GM23338 (cell line): Measurements from ENCODE around the gene COX5B. TPM values are rescaled to one million over a fixed set of nuclear protein-coding genes. Genes with fewer than 3 reads are reported as not detected.

Source experiments
- ATAC-seq: fragments of 200-7000 bp; cut with Tn5 transposase; 3 replicates; pipeline ENCODE4 v1.9.1; 2020
- DNase-seq: peaks from one replicate; pipeline ENCODE4 v3.0.0-alpha.2; 2015; ENCODE audit warnings: low spot score
- H2AFZ ChIP-seq: fragments of 200-600 bp; sonication (generic); 2 replicates; pipeline ENCODE4 v1.8.0; 2016; ENCODE audit warnings: antibody characterized with exemption, mild to moderate bottlenecking, moderate library complexity
- H3F3A ChIP-seq: fragments of 200-600 bp; sonication (generic); replicated peaks from 2 replicates; pipeline ENCODE4 v1.8.0; 2017; ENCODE audit warnings: antibody characterized with exemption, mixed run types, low read depth
- H3K27ac ChIP-seq: fragments of 200-600 bp; sonication (generic); 2 replicates; pipeline ENCODE4 v1.6.1; 2016; ENCODE audit warnings: low read depth
- H3K27me3 ChIP-seq: fragments of 200-600 bp; sonication (generic); 2 replicates; pipeline ENCODE4 v1.8.0; 2016; ENCODE audit warnings: mild to moderate bottlenecking, mixed run types, moderate library complexity; ENCODE audit not compliant: insufficient read depth
- H3K36me3 ChIP-seq: fragments of 200-600 bp; sonication (generic); 2 replicates; pipeline ENCODE4 v1.8.0; 2016; ENCODE audit warnings: mild to moderate bottlenecking; ENCODE audit not compliant: insufficient read depth
- H3K4me1 ChIP-seq: fragments of 200-600 bp; sonication (generic); 2 replicates; pipeline ENCODE4 v1.8.0; 2016; ENCODE audit warnings: mild to moderate bottlenecking, moderate library complexity; ENCODE audit not compliant: insufficient read depth
- H3K4me2 ChIP-seq: fragments of 200-600 bp; sonication (generic); 2 replicates; pipeline ENCODE4 v1.7.1; 2017; ENCODE audit warnings: mixed run types
- H3K4me3 ChIP-seq: fragments of 200-600 bp; sonication (generic); 2 replicates; pipeline ENCODE4 v1.6.1; 2016; ENCODE audit warnings: mixed run types
- H3K79me2 ChIP-seq: fragments of 200-600 bp; sonication (generic); replicated peaks from 2 replicates; pipeline ENCODE4 v1.8.0; 2017; ENCODE audit warnings: mild to moderate bottlenecking; ENCODE audit not compliant: insufficient read depth
- H3K9me2 ChIP-seq: fragments of 200-600 bp; sonication (generic); 2 replicates; pipeline ENCODE4 v1.8.0; 2017; ENCODE audit not compliant: insufficient read depth
- H4K20me1 ChIP-seq: fragments of 200-600 bp; sonication (generic); replicated peaks from 2 replicates; pipeline ENCODE4 v1.8.0; 2017; ENCODE audit warnings: mild to moderate bottlenecking; ENCODE audit not compliant: insufficient read depth
- H3K27ac Mint-ChIP-seq: 2 replicates; pipeline ENCODE4 v1.8.0; 2020; ENCODE audit warnings: inconsistent platforms, mild to moderate bottlenecking, moderate library complexity, mixed read lengths
- H3K27me3 Mint-ChIP-seq: 3 replicates; pipeline ENCODE4 v1.8.0; 2022; ENCODE audit warnings: low read depth, mild to moderate bottlenecking, moderate library complexity, mixed read lengths, inconsistent platforms; ENCODE audit not compliant: insufficient read depth, poor library complexity
- H3K36me3 Mint-ChIP-seq: 3 replicates; pipeline ENCODE4 v1.8.0; 2021; ENCODE audit warnings: low read depth, mild to moderate bottlenecking, inconsistent platforms, moderate library complexity, mixed read lengths
- H3K4me1 Mint-ChIP-seq: 3 replicates; pipeline ENCODE4 v1.8.0; 2020; ENCODE audit warnings: mild to moderate bottlenecking, inconsistent platforms, mixed read lengths
- H3K4me3 Mint-ChIP-seq: 3 replicates; pipeline ENCODE4 v1.8.0; 2021; ENCODE audit warnings: moderate library complexity, mild to moderate bottlenecking, inconsistent platforms, mixed read lengths
- H3K9me3 Mint-ChIP-seq: 3 replicates; pipeline ENCODE4 v1.8.0; 2020; ENCODE audit warnings: moderate library complexity, mild to moderate bottlenecking, inconsistent platforms, mixed read lengths
- CREB1 ChIP-seq: fragments of 250-450 bp; sonication (Bioruptor Pico); IDR thresholded peaks from 2 replicates; pipeline ENCODE4 v1.5.0; 2020; ENCODE audit warnings: low read depth, mild to moderate bottlenecking, moderate library complexity
- EZH2 ChIP-seq: fragments of 200-600 bp; sonication (generic); IDR thresholded peaks from one replicate; pipeline ENCODE4 v1.8.0; 2017; ENCODE audit warnings: antibody characterized with exemption, mild to moderate bottlenecking, low read depth; ENCODE audit not compliant: unreplicated experiment
- EZH2phosphoT487 ChIP-seq: fragments of 200-600 bp; sonication (generic); IDR thresholded peaks from one replicate; pipeline ENCODE4 v1.8.1; 2018; ENCODE audit warnings: antibody characterized with exemption; ENCODE audit not compliant: unreplicated experiment
- JUNB ChIP-seq: IDR thresholded peaks from one replicate; pipeline ENCODE4 v1.6.1; 2016; ENCODE audit warnings: antibody characterized with exemption; ENCODE audit not compliant: unreplicated experiment
- NANOG ChIP-seq: IDR thresholded peaks from 2 replicates; pipeline ENCODE4 v1.6.1; 2016; ENCODE audit warnings: antibody characterized with exemption, borderline replicate concordance
- POLR2AphosphoS5 ChIP-seq: IDR thresholded peaks from 2 replicates; pipeline ENCODE4 v1.6.1; 2016; ENCODE audit warnings: antibody characterized with exemption, low read depth
- REST ChIP-seq: IDR thresholded peaks from one replicate; pipeline ENCODE4 v1.6.1; 2018; ENCODE audit warnings: antibody characterized with exemption; ENCODE audit not compliant: unreplicated experiment
- STAT1 ChIP-seq: IDR thresholded peaks from one replicate; pipeline ENCODE4 v1.6.1; 2016; ENCODE audit warnings: antibody characterized with exemption; ENCODE audit not compliant: unreplicated experiment
- ZNF114 ChIP-seq: fragments of 250-450 bp; sonication (Bioruptor Pico); IDR thresholded peaks from 2 replicates; pipeline ENCODE4 v1.5.0; 2020; ENCODE audit warnings: mild to moderate bottlenecking, moderate library complexity
- ZNF331 ChIP-seq: fragments of 250-450 bp; sonication (Bioruptor Pico); IDR thresholded peaks from 2 replicates; pipeline ENCODE4 v1.5.0; 2020; ENCODE audit warnings: low read depth, mild to moderate bottlenecking, moderate library complexity
- polyA plus RNA-seq: library from polyadenylated mRNA; unstranded; fragments of >200 nt; fragmentation: Nextera tagmentation; extraction: Ambion mirVana; gene quantifications from 2 replicates; pipeline ENCODE4 v1.2.1, GENCODE V29; 2016
- total RNA-seq: library from RNA; depleted of rRNA; stranded (reverse); fragments of >200 nt; shearing (Covaris generic); gene quantifications from 2 replicates; pipeline ENCODE4 v1.2.3, GENCODE V29; 2014
- TF ChIP-seq, protein P1 (sequence below): IDR thresholded peaks from 2 replicates; pipeline ENCODE4 v1.6.1; 2016; ENCODE audit warnings: antibody characterized with exemption
- TF ChIP-seq, protein P2 (sequence below), 2 experiments: fragments of 200-600 bp in 1 of 2; sonication (generic) in 1 of 2; conservative IDR thresholded peaks; 2 replicates each; pipeline versions ENCODE4 v1.5.1 to v1.6.1; 2016 to 2017; ENCODE audit warnings: antibody characterized with exemption in 2 of 2, low read depth in 2 of 2, mild to moderate bottlenecking in 2 of 2, moderate library complexity in 1 of 2
- TF ChIP-seq, protein P3 (sequence below): fragments of 250-450 bp; sonication (Bioruptor Pico); IDR thresholded peaks from 2 replicates; pipeline ENCODE4 v1.5.0; 2020; ENCODE audit warnings: mild to moderate bottlenecking, moderate library complexity

The COX5B gene
- total and polyA plus RNA-seq, 2 experiments from 2014 or later = 260 to 666 TPM

- TF ChIP-seq, protein P1, sequence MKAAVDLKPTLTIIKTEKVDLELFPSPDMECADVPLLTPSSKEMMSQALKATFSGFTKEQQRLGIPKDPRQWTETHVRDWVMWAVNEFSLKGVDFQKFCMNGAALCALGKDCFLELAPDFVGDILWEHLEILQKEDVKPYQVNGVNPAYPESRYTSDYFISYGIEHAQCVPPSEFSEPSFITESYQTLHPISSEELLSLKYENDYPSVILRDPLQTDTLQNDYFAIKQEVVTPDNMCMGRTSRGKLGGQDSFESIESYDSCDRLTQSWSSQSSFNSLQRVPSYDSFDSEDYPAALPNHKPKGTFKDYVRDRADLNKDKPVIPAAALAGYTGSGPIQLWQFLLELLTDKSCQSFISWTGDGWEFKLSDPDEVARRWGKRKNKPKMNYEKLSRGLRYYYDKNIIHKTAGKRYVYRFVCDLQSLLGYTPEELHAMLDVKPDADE = no peak
- no peak for TF ChIP-seq ZNF331 (CRISPR knock-in tag)
- TF ChIP-seq POLR2AphosphoS5 = no peak
- TF ChIP-seq REST = no peak
- TF ChIP-seq, protein P2, sequence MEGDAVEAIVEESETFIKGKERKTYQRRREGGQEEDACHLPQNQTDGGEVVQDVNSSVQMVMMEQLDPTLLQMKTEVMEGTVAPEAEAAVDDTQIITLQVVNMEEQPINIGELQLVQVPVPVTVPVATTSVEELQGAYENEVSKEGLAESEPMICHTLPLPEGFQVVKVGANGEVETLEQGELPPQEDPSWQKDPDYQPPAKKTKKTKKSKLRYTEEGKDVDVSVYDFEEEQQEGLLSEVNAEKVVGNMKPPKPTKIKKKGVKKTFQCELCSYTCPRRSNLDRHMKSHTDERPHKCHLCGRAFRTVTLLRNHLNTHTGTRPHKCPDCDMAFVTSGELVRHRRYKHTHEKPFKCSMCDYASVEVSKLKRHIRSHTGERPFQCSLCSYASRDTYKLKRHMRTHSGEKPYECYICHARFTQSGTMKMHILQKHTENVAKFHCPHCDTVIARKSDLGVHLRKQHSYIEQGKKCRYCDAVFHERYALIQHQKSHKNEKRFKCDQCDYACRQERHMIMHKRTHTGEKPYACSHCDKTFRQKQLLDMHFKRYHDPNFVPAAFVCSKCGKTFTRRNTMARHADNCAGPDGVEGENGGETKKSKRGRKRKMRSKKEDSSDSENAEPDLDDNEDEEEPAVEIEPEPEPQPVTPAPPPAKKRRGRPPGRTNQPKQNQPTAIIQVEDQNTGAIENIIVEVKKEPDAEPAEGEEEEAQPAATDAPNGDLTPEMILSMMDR (conservative IDR thresholded peaks at IDR 0.05; ENCODE audit: low read depth in 2 of 2) = no peak
- no peak for TF ChIP-seq CREB1 (CRISPR knock-in tag)
- TF ChIP-seq JUNB = no peak
- no peak for TF ChIP-seq EZH2phosphoT487
- TF ChIP-seq EZH2 = no peak
- TF ChIP-seq NANOG = no peak
- TF ChIP-seq STAT1 = no peak
- TF ChIP-seq, protein P3, sequence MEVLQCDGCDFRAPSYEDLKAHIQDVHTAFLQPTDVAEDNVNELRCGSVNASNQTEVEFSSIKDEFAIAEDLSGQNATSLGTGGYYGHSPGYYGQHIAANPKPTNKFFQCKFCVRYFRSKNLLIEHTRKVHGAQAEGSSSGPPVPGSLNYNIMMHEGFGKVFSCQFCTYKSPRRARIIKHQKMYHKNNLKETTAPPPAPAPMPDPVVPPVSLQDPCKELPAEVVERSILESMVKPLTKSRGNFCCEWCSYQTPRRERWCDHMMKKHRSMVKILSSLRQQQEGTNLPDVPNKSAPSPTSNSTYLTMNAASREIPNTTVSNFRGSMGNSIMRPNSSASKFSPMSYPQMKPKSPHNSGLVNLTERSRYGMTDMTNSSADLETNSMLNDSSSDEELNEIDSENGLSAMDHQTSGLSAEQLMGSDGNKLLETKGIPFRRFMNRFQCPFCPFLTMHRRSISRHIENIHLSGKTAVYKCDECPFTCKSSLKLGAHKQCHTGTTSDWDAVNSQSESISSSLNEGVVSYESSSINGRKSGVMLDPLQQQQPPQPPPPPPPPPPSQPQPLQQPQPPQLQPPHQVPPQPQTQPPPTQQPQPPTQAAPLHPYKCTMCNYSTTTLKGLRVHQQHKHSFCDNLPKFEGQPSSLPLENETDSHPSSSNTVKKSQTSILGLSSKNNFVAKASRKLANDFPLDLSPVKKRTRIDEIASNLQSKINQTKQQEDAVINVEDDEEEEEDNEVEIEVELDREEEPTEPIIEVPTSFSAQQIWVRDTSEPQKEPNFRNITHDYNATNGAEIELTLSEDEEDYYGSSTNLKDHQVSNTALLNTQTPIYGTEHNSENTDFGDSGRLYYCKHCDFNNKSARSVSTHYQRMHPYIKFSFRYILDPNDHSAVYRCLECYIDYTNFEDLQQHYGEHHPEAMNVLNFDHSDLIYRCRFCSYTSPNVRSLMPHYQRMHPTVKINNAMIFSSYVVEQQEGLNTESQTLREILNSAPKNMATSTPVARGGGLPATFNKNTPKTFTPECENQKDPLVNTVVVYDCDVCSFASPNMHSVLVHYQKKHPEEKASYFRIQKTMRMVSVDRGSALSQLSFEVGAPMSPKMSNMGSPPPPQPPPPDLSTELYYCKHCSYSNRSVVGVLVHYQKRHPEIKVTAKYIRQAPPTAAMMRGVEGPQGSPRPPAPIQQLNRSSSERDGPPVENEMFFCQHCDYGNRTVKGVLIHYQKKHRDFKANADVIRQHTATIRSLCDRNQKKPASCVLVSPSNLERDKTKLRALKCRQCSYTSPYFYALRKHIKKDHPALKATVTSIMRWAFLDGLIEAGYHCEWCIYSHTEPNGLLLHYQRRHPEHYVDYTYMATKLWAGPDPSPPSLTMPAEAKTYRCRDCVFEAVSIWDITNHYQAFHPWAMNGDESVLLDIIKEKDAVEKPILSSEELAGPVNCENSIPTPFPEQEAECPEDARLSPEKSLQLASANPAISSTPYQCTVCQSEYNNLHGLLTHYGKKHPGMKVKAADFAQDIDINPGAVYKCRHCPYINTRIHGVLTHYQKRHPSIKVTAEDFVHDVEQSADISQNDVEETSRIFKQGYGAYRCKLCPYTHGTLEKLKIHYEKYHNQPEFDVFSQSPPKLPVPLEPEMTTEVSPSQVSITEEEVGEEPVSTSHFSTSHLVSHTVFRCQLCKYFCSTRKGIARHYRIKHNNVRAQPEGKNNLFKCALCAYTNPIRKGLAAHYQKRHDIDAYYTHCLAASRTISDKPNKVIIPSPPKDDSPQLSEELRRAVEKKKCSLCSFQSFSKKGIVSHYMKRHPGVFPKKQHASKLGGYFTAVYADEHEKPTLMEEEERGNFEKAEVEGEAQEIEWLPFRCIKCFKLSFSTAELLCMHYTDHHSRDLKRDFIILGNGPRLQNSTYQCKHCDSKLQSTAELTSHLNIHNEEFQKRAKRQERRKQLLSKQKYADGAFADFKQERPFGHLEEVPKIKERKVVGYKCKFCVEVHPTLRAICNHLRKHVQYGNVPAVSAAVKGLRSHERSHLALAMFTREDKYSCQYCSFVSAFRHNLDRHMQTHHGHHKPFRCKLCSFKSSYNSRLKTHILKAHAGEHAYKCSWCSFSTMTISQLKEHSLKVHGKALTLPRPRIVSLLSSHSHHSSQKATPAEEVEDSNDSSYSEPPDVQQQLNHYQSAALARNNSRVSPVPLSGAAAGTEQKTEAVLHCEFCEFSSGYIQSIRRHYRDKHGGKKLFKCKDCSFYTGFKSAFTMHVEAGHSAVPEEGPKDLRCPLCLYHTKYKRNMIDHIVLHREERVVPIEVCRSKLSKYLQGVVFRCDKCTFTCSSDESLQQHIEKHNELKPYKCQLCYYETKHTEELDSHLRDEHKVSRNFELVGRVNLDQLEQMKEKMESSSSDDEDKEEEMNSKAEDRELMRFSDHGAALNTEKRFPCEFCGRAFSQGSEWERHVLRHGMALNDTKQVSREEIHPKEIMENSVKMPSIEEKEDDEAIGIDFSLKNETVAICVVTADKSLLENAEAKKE (CRISPR knock-in tag) = no peak
- no peak for TF ChIP-seq ZNF114
- no peaks in the 10 kb centered on the region for H3K36me3 Mint-ChIP-seq
- Histone ChIP-seq H3K4me2 (no peak overlapping the region), H3K27me3 (no peaks in the 10 kb centered on the region), H3F3A (no peaks in the 10 kb centered on the region), H3K4me3 (no peak overlapping the region), H3K79me2 (no peaks in the 10 kb centered on the region), H2AFZ (no peak overlapping the region; the same call in 1 of the 2 replicates), H3K27ac (peak overlapping the region; percentile 70; the same call in 1 of the 2 replicates), H4K20me1 (no peaks in the 10 kb centered on the region), H3K4me1 (peaks cover 13% of the 10 kb centered on the region; the same call in 1 of the 2 replicates), H3K36me3 (no peaks in the 10 kb centered on the region), H3K9me2 (no peaks in the 10 kb centered on the region)
- H3K4me3 Mint-ChIP-seq = 0 out of 3 replicates have a peak overlapping the region, but pooled peaks have one; percentile 26
- H3K4me1 Mint-ChIP-seq = peaks cover 21% of the 10 kb centered on the region
- H3K27me3 Mint-ChIP-seq = peaks cover 4% of the 10 kb centered on the region
- peak overlapping the region; percentile 43; the same call in 1 of the 2 replicates for H3K27ac Mint-ChIP-seq
- peak; percentile 99 for ATAC-seq
- 0 out of 3 replicates have a peak, but pooled peaks cover under 1% of the 10 kb centered on the region for H3K9me3 Mint-ChIP-seq
- DNase-seq = peak; percentile 86
Observed at GRCh38 chr2:97691166-97691565, 45.3 kb downstream of the COX5B start.
